NCI-H345 treated with DMSO at 0.1 percent for 48 hours (cell line): ENCODE data around the gene SHC3.

Experiments used
- DNase-seq: peaks from one replicate; lab custom pipeline; 2025; ENCODE audit not compliant: unreplicated experiment; lab: John Stamatoyannopoulos, UW

The SHC3 gene

DNA sequence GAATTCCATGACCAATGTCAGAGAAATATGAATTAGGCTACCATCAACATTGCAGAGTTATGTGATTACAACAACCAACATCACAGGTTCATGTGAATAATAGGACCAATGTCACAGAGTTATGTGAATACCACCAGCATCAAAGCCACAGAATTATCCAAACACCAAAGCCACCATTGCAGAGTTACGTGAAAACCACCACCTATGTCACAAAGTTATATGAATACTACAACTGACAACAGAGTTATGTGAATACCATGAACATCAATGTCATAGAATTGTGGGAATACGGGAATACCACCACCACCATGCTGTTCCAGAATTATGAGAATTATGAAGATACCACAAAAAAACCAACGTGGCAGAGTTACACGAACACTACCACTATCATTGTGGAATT is 64.8 kb downstream of the SHC3 start:
- no peak for DNase-seq

GRCh38 chr9:89112243-89112642 is 66.4 kb downstream of the SHC3 start:
- no peak for DNase-seq

DNA sequence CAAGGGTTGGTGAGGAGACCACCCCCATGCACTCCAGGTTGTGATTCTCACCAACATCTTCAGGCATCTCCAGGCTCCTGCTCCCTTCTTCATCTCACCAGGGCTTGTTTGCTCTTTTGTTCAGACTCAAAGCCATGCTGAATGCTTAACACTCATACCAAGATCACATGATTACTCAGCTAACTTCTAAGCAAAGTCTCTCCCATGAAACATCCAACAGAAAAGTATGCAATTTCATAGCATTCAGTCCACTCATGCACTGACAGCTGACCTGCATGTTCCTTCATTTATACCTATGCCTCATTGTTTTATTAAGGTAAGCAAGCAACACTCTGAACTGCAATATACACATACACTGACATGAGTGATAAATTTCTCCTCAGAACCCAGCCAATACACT is 69.0 kb downstream of the SHC3 start:
- DNase-seq: no peak

- no peak for DNase-seq
These were observed 71.2 kb downstream of the SHC3 start for GRCh38 chr9:89107406-89107805.

DNA sequence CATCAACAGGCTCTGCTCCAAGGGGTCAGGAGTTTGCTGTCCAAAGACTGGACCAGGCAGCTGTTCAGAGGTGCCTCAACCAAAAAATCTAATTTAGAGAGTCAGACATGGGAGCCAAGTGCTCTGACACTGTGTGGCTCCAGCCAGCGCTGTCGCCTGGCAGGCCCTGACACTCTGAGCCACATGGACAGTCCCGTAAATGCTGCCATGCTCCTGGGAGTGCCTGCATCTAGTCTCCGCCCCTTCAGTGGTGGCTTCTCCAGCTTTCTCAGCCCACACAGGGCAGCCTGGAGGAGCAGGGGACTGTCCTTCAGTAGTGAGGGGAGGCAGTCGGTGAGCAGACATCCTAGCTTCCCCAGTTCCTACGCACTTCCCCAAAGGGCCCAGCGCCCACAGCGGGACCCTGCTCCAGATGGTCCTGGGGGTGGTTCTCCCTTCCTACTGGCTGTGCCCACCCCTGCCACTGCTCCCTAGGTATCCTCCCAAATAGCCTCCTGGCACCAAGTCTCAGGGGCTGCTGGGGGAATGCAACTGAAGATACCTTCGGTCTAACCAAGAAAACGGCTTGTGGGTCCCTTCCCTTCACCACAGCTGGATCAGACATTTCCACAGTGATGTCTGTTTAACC is 72.3 kb downstream of the SHC3 start:
- no peak for DNase-seq

DNA sequence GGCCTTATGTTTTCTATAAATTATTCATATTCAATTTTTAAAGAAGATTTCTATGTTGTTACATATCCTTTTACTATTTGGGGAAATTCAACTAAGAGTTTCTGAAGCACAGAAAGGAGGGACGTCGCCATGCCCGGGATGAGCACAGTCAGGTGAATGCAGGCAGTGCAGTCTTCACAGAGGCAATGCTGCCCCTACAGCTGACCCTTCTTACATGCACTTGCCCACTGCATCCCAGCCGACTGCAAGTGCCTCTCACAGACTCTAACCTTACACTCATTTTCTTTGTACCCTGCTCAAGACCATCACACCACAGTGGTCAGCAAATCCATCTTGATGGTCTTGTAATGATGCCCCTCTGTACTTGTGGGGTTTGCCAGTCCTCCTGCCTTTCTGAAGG is 73.8 kb downstream of the SHC3 start:
- no peak for DNase-seq

- DNase-seq: no peak
These were observed 81.4 kb downstream of the SHC3 start for GRCh38 chr9:89097219-89097618.

- DNase-seq: no peak
These were observed 81.8 kb downstream of the SHC3 start for GRCh38 chr9:89096807-89097206.

DNA sequence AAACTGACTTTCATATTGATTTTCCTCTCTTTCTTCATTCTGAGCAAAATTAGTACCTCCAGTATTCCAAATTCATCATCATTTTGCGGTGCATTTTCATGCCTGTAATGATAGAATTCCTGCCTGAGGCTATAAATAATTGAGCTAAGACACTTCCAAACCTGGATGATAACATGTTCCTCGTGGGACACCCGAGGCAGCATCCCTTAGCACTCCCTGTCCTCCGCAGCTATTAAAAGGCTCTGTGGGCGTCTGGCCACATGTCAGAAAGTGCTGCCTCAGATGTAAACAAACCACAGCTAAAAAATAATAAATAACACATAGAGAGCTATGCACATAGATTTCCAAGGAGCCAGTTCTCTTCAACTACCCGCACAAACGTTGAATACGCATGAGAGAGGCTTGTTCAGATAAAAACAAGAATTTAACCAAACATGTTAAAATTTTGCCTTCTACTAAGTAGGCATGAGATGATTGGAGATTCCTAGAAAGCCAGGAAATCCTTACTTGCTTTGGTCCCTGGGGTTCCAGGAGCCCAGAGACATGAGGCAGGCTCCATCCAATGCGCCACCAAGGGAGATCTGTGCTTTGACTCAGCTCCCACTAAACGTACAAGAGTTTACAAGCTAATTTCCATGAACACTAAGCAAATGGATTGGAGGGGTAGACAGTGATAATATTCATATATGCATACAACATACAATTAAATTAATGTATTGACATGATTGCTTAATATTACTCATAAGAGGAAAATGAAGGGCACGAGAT is 82.7 kb downstream of the SHC3 start:
- DNase-seq: no peak

DNA sequence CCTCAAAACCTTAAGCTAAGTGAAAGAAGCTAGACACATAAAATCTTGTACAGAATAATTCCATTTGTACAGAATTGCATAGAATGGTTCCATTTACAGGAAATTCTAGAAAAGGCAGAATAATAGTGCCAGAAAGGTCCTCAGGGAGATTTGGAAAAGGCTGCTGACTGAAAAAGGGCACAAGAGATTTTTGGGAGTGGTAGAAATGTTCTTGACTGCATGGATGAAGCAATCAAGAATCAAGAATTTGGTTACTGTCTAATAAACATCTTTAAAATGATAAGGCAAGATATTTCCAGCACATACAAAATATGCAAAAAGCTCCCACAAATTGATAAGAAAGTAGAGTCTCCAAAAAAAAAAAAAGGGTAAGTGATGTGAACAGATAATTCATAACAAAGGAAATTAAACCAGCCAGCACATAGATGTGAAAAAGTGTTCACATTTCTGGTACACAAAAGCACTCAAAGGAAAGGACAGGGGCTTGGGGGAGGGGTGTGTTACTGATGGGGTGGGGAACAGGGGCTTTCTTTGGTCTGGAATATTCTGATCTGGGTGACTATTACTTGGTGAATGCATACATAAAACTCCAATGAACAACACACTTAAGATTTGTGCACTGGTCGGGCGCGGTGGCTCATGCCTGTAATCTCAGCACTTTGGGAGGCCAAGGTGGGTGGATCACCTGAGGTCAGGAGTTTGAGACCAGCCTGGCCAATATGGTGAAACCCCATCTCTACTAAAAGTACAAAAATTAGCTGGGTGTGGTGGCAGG is 85.2 kb downstream of the SHC3 start:
- no peak for DNase-seq

DNA sequence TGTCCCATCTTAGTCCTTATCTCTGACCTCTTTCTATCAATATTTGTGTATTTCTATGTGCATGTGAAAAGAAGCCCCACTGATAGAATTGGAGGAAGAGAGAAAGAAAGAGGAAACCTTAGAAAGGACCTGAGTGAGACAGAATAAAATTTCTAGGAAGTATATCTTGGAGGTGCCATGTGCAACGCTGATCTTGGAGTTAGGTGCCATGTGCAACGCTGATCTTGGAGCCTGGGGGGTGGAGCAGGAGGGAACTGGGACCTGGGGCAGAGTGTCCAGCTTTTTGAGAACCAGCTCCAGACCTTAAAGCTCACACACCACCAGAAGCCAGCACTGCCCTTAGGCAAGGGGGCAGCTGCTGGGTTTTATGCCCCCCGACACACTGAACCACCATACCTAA is 89.4 kb downstream of the SHC3 start:
- no peak for DNase-seq

DNA sequence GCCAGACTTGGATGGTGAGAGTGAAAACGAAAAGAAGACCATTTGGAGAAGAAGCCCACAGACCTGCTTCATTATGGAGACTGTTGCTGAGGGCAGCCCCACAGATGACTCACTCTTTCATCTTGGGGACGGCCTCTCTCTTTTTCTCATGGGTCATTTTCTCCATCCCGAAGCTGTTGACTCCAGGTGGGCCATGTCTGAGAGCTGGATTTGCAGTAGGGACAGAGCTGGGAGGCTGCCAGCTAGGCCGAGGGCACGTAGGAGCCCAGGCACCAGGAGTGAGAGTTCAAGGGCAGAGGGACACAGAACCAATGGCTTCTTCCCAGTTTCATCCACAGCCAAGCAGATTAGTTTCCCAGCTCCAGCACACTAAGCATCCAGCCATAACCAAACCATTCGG is 95.0 kb downstream of the SHC3 start:
- no peak for DNase-seq

DNA sequence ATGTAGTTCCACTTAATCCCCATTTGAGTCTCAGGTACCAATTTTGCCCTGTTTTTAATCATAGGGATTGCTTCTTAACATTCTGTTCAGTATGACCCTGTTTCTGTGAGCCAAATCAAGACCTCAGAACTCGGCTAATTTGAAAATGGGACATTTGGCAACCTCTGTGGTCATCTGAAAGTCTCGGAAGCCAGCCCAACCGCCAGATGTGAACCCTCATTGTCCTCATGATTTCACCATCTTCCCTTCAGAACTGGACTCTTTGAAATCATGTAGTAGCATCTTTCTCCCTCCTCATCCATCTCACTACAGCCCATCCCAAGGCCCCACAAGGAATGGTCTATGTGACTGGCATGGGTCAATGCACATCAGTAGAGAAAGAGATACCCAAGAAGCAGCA is 98.4 kb downstream of the SHC3 start:
- no peak for DNase-seq

DNA sequence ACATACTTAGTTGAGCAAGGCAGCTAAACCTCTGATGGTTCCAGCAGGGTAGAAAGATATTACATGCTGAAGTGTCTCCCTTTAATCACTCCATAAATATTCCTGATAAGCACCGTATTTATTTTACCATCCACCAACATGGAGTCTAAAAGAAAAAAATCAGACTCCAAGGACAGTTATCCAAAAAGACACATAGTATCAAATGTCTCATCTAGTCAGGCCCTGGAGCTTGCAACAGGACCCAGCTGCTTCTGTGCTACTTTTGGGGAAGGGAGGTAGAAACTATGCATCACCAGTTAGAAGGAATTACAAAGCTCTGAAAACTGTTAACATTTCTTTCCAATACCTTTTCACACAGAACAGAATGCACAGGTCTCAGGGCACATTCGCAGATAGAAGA is 99.2 kb downstream of the SHC3 start:
- no peak for DNase-seq

GRCh38 chr9:89078860-89079259 is 99.8 kb downstream of the SHC3 start:
- DNase-seq: no peak

GRCh38 chr9:89078421-89078820 is 100.2 kb downstream of the SHC3 start:
- DNase-seq: no peak

- no peak for DNase-seq
These were observed 101.1 kb downstream of the SHC3 start for GRCh38 chr9:89077519-89077918.

GRCh38 chr9:89073397-89073796 is 105.2 kb downstream of the SHC3 start:
- DNase-seq: no peak

DNA sequence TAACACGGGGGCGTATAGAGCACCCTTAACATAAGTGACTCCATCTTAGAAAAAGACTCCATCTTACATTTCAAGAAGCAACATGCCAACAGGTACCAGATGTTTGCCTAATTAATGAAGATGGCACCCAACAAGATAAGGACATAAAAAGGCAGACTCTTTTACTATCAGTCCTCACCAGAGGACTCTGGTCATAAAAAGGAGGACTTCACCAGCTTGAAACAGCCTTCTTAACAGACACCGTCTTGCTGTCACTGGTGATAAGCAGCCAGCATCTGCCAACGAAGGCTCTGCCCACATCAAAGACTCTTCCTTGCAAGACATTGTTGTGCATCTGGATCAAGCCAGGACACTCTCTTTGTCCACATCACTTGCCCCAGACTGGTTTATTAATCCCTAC is 107.0 kb downstream of the SHC3 start:
- no peak for DNase-seq

- DNase-seq: no peak
These were observed 111.8 kb downstream of the SHC3 start for GRCh38 chr9:89066835-89067234.

DNA sequence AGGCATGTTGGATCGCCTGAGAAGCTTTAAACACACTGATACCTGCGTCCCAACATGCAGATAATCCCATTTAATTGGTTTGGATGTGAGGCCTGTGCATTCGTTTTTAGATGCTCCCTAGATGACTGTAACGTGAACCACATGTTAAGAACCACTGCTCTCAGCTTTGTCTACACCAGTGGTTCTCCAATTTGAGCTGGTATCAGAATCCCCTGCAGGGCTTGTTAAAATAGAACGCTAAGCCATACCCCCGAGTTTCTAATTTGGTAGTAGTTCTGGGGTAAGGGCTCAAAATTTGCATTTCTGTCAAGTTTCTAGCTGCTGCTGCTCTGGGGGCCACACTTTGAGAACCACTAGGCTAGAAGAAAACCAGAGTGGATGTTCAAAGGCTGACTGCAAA is 112.7 kb downstream of the SHC3 start:
- DNase-seq: no peak

DNA sequence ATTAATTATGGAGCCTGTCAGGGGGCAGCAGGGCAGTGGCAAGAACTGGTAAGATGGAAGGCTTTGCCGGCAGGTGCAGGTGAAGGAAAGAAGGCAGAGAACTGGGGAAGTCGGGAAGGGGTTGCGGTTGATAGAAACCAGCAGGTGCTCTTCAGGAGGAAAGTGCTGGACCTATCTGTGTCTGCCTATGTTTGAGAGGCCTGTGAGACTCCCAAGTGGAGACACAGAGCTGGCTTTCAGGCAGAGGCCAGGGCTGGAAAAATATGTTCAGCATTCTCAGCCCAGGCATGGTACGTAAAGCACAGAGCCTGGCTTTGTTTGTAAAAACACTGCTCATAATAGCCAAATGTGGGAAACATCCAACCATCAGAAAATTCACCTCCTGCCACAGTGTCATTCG is 117.8 kb downstream of the SHC3 start:
- DNase-seq: no peak
